Lower leg skin (tissue), 3 donors: ENCODE data around the gene TMEM184A.

ENCODE experiments used
- CTCF ChIP-seq, 3 donors: fragments of 450-650 bp; IDR thresholded peaks; one replicate each; pipeline ENCODE4 v1.5.1; 2016; ENCODE audit warnings: antibody characterized with exemption in 3 of 3, mild to moderate bottlenecking in 3 of 3, moderate library complexity in 2 of 3
- POLR2A ChIP-seq, 2 donors: fragments of 450-650 bp; IDR thresholded peaks; one replicate each; pipeline ENCODE4 v1.6.1; 2016 to 2017; ENCODE audit warnings: antibody characterized with exemption in 2 of 2, mild to moderate bottlenecking in 1 of 2, moderate library complexity in 1 of 2

GRCh38 chr7:1567896-1568510 is 12.0 kb upstream of the TMEM184A start:
- TF ChIP-seq POLR2A (IDR thresholded peaks at IDR 0.05), result no peak
- no peak for TF ChIP-seq CTCF (IDR thresholded peaks at IDR 0.05)
